Liver (tissue), 9 donors: Measurements from ENCODE around the gene CABP4. TPM values are rescaled to one million over a fixed set of nuclear protein-coding genes. Genes with fewer than 3 reads are reported as not detected.

Source experiments
- DNase-seq: peaks from one replicate; pipeline ENCODE4 v3.0.0-alpha.2; 2017; ENCODE audit warnings: low spot score
- H3K27ac ChIP-seq, 2 donors: one replicate each; pipeline ENCODE4 v1.7.0; 2013; ENCODE audit warnings: inconsistent platforms in 2 of 2, low read length in 2 of 2, control low read depth in 1 of 2, low read depth in 1 of 2, mild to moderate bottlenecking in 1 of 2
- H3K27me3 ChIP-seq, 4 donors: one replicate each; pipeline versions ENCODE4 v1.6.1 to v1.7.0; 2013; ENCODE audit warnings: low read length in 3 of 4, inconsistent platforms in 1 of 4, mild to moderate bottlenecking in 1 of 4, moderate library complexity in 1 of 4; ENCODE audit not compliant: control insufficient read depth in 4 of 4, insufficient read depth in 4 of 4
- H3K36me3 ChIP-seq, 4 donors: one replicate each; pipeline versions ENCODE4 v1.6.1 to v1.7.0; 2013; ENCODE audit warnings: low read length in 3 of 4, mild to moderate bottlenecking in 3 of 4, low read depth in 1 of 4, moderate library complexity in 1 of 4; ENCODE audit not compliant: control insufficient read depth in 4 of 4, insufficient read depth in 3 of 4
- H3K4me1 ChIP-seq, 4 donors: one replicate each; pipeline versions ENCODE4 v1.6.1 to v1.7.0; 2013; ENCODE audit warnings: low read length in 3 of 4, mild to moderate bottlenecking in 3 of 4, moderate library complexity in 1 of 4; ENCODE audit not compliant: control insufficient read depth in 4 of 4, insufficient read depth in 4 of 4
- H3K4me3 ChIP-seq, 3 donors: one replicate each; pipeline versions ENCODE4 v1.6.1 to v1.7.0; 2013; ENCODE audit warnings: low read length in 3 of 3, control low read depth in 1 of 3, low read depth in 1 of 3, mild to moderate bottlenecking in 1 of 3
- H3K9ac ChIP-seq, 2 donors: one replicate each; pipeline ENCODE4 v1.7.0; 2013; ENCODE audit warnings: low read length in 2 of 2, mild to moderate bottlenecking in 2 of 2, moderate library complexity in 2 of 2, control low read depth in 1 of 2, low read depth in 1 of 2
- H3K9me3 ChIP-seq, 4 donors: one replicate each; pipeline versions ENCODE4 v1.6.1 to v1.7.0; 2013; ENCODE audit warnings: low read length in 3 of 4; ENCODE audit not compliant: control insufficient read depth in 4 of 4
- EGR1 ChIP-seq, 2 donors: IDR thresholded peaks; 2 replicates each; pipeline ENCODE4 v1.6.1; 2016 to 2018; ENCODE audit warnings: antibody characterized with exemption in 2 of 2, low read depth in 2 of 2
- FOXA1 ChIP-seq: IDR thresholded peaks from 2 replicates; pipeline ENCODE4 v1.6.1; 2016; ENCODE audit warnings: antibody characterized with exemption
- FOXA2 ChIP-seq: IDR thresholded peaks from 2 replicates; pipeline ENCODE4 v1.6.1; 2016; ENCODE audit warnings: antibody characterized with exemption
- GABPA ChIP-seq, 2 donors: IDR thresholded peaks in 1 of 2; conservative IDR thresholded peaks in 1 of 2; 2 replicates each; pipeline ENCODE4 v1.6.1; 2016; ENCODE audit warnings: antibody characterized with exemption in 2 of 2, mild to moderate bottlenecking in 1 of 2, moderate library complexity in 1 of 2
- HNF4A ChIP-seq, 2 donors: conservative IDR thresholded peaks; 2 replicates each; pipeline ENCODE4 v1.6.1; 2016; ENCODE audit warnings: antibody characterized with exemption in 2 of 2, mild to moderate bottlenecking in 2 of 2
- HNF4G ChIP-seq: IDR thresholded peaks from 2 replicates; pipeline ENCODE4 v1.6.1; 2016; ENCODE audit warnings: antibody characterized with exemption
- JUND ChIP-seq, 2 donors: IDR thresholded peaks; 2 replicates each; pipeline ENCODE4 v1.6.1; 2016; ENCODE audit warnings: antibody characterized with exemption in 2 of 2
- RXRA ChIP-seq, 2 donors: IDR thresholded peaks; 2 replicates each; pipeline ENCODE4 v1.6.1; 2017 to 2018; ENCODE audit warnings: antibody characterized with exemption in 2 of 2, mild to moderate bottlenecking in 1 of 2
- SP1 ChIP-seq: IDR thresholded peaks from 2 replicates; pipeline ENCODE4 v1.6.1; 2018; ENCODE audit warnings: antibody characterized with exemption, mild to moderate bottlenecking
- WGBS: extraction: QIAGEN DNeasy Blood & Tissue Kit; methylation state at CpG from one replicate; pipeline ENCODE4 v1.1.7; 2013; 5-methylcytosine and 5-hydroxymethylcytosine counted together
- polyA plus RNA-seq, 2 donors: library from polyadenylated mRNA; stranded (reverse) in 1 of 2; unstranded in 1 of 2; fragments of 200-250 nt in 1 of 2; fragments of >200 nt in 1 of 2; fragmentation: Nextera tagmentation in 1 of 2; extraction: Ambion mirVana in 1 of 2; gene quantifications; one replicate each; pipeline versions ENCODE4 v1.2.1 to v1.2.3, GENCODE V29; 2013 to 2015
- total RNA-seq, 2 donors: library from RNA; depleted of rRNA; stranded (reverse); fragments of >200 nt; gene quantifications; one replicate each; pipeline ENCODE4 v1.2.3, GENCODE V29; 2014
- TF ChIP-seq, protein P1 (sequence below): IDR thresholded peaks from 2 replicates; pipeline ENCODE4 v1.6.1; 2016; ENCODE audit warnings: antibody characterized with exemption, mild to moderate bottlenecking
- TF ChIP-seq, protein P2 (sequence below): fragments of 150-350 bp; IDR thresholded peaks from 2 replicates; pipeline ENCODE4 v1.5.1; 2017; ENCODE audit warnings: improper control_type of control experiment, low read depth, low read length; ENCODE audit not compliant: missing input control
- TF ChIP-seq, protein P3 (sequence below): IDR thresholded peaks from 2 replicates; pipeline ENCODE4 v1.6.1; 2016; ENCODE audit warnings: antibody characterized with exemption
- TF ChIP-seq, protein P4 (sequence below): IDR thresholded peaks from 2 replicates; pipeline ENCODE4 v1.6.1; 2016; ENCODE audit warnings: antibody characterized with exemption
- TF ChIP-seq, protein P5 (sequence below): IDR thresholded peaks from 2 replicates; pipeline ENCODE4 v1.6.1; 2016; ENCODE audit warnings: antibody characterized with exemption
- donor health status: healthy.
- donor health status: healthy.
- donor health status: healthy.
- donor health status: healthy.
- donor health status: healthy.

The CABP4 gene
- total and polyA plus RNA-seq, 4 donors, result 0.85 to 2.9 (median 1.6) TPM

DNA sequence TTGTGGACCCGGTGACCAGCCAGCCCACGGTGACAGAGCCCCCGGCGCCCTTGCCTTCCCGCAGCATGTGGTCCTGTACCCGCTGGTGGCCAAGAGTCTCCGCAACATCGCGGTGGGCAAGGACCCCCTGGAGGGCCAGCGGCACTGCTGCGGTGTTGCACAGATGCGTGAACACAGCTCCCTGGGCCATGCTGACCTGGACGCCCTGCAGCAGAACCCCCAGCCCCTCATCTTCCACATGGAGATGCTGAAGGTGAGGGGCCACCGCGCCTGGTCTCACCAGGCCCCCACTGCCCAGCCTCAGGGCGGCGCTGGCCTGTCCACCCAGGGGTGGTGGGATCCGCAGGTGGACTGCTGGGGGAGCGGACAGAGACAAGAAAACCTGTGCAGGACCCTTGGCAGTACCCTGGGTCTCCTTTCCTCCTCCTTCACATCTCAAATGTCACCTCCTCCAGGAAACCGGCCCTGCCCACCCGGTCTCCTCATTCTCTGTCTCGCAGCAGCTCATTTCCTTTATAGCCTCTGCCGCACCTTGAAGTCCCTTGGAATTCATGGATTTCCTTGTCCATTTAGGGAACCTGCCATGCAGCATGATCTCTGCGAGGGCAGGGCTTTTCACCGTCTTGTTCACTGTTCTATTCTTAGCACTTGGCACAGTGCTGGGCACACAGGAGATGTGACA lies 34.2 kb downstream of the CABP4 start:
- Histone ChIP-seq H3K36me3 (peaks cover 6 to 43% (median 17%) of the 10 kb centered on the region in 4 donors), H3K4me3 (no peak overlapping the region), H3K9me3 (no peaks in the 10 kb centered on the region), H3K27ac (no peak overlapping the region), H3K4me1 (peaks cover 0 to 8% (median 5%) of the 10 kb centered on the region in 4 donors), H3K27me3 (no peaks in the 10 kb centered on the region), H3K9ac (no peak overlapping the region)
- no peak for TF ChIP-seq HNF4G
- TF ChIP-seq, protein P1, sequence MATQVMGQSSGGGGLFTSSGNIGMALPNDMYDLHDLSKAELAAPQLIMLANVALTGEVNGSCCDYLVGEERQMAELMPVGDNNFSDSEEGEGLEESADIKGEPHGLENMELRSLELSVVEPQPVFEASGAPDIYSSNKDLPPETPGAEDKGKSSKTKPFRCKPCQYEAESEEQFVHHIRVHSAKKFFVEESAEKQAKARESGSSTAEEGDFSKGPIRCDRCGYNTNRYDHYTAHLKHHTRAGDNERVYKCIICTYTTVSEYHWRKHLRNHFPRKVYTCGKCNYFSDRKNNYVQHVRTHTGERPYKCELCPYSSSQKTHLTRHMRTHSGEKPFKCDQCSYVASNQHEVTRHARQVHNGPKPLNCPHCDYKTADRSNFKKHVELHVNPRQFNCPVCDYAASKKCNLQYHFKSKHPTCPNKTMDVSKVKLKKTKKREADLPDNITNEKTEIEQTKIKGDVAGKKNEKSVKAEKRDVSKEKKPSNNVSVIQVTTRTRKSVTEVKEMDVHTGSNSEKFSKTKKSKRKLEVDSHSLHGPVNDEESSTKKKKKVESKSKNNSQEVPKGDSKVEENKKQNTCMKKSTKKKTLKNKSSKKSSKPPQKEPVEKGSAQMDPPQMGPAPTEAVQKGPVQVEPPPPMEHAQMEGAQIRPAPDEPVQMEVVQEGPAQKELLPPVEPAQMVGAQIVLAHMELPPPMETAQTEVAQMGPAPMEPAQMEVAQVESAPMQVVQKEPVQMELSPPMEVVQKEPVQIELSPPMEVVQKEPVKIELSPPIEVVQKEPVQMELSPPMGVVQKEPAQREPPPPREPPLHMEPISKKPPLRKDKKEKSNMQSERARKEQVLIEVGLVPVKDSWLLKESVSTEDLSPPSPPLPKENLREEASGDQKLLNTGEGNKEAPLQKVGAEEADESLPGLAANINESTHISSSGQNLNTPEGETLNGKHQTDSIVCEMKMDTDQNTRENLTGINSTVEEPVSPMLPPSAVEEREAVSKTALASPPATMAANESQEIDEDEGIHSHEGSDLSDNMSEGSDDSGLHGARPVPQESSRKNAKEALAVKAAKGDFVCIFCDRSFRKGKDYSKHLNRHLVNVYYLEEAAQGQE, result no peak
- TF ChIP-seq HNF4A (conservative IDR thresholded peaks at IDR 0.05), result no peak
- TF ChIP-seq RXRA (IDR thresholded peaks at IDR 0.05), result no peak
- TF ChIP-seq, protein P2, sequence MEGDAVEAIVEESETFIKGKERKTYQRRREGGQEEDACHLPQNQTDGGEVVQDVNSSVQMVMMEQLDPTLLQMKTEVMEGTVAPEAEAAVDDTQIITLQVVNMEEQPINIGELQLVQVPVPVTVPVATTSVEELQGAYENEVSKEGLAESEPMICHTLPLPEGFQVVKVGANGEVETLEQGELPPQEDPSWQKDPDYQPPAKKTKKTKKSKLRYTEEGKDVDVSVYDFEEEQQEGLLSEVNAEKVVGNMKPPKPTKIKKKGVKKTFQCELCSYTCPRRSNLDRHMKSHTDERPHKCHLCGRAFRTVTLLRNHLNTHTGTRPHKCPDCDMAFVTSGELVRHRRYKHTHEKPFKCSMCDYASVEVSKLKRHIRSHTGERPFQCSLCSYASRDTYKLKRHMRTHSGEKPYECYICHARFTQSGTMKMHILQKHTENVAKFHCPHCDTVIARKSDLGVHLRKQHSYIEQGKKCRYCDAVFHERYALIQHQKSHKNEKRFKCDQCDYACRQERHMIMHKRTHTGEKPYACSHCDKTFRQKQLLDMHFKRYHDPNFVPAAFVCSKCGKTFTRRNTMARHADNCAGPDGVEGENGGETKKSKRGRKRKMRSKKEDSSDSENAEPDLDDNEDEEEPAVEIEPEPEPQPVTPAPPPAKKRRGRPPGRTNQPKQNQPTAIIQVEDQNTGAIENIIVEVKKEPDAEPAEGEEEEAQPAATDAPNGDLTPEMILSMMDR, result no peak
- no peak for TF ChIP-seq JUND (IDR thresholded peaks at IDR 0.05)
- no peak for TF ChIP-seq FOXA2
- TF ChIP-seq EGR1 (IDR thresholded peaks at IDR 0.05; ENCODE audit: low read depth in 2 of 2), result no peak
- TF ChIP-seq, protein P3, sequence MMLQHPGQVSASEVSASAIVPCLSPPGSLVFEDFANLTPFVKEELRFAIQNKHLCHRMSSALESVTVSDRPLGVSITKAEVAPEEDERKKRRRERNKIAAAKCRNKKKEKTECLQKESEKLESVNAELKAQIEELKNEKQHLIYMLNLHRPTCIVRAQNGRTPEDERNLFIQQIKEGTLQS, result no peak
- no peak for TF ChIP-seq SP1
- 87% methylated on average over 25 of the region's 25 CpGs for WGBS
- DNase-seq, result no peak

DNA sequence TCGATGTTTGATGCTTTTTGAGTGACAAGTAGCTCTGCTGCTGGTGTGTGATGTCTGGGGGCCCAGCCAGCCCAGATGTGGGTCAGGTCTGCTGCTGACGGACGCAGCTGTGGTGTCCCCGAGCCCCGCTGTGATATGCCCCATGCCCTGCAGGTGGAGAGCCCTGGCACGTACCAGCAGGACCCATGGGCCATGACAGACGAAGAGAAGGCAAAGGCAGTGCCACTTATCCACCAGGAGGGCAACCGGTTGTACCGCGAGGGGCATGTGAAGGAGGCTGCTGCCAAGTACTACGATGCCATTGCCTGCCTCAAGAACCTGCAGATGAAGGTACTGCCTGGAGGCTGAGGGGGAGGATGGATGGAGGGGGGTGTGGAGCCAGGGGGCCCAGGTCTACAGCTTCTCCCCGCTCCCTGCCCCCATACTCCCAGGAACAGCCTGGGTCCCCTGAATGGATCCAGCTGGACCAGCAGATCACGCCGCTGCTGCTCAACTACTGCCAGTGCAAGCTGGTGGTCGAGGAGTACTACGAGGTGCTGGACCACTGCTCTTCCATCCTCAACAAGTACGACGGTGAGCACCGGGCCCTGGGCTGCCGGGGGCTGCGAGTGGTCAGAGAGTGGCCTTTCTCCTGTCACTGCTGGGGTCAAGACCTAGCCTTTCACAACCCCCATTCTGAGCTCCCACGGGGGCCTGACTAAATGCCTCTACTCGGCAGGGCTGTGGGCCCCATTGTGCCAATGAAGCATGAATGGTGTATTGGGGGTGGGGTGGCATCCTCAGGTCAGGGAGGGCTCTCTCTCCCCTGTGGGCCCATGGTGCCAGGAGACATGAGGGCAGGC lies 35.0 kb downstream of the CABP4 start:
- peaks cover 4 to 44% (median 17%) of the 10 kb centered on the region in 4 donors for H3K36me3 ChIP-seq
- H3K9me3 ChIP-seq, result no peaks in the 10 kb centered on the region
- no peaks in the 10 kb centered on the region for H3K27me3 ChIP-seq
- no peak for TF ChIP-seq EGR1 (IDR thresholded peaks at IDR 0.05; ENCODE audit: low read depth in 2 of 2)
- TF ChIP-seq HNF4G, result no peak
- no peak for TF ChIP-seq FOXA1
- TF ChIP-seq, protein P4, sequence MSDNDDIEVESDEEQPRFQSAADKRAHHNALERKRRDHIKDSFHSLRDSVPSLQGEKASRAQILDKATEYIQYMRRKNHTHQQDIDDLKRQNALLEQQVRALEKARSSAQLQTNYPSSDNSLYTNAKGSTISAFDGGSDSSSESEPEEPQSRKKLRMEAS, result no peak
- TF ChIP-seq FOXA2, result no peak
- no peak for TF ChIP-seq HNF4A (conservative IDR thresholded peaks at IDR 0.05)
- TF ChIP-seq JUND (IDR thresholded peaks at IDR 0.05), result no peak
- TF ChIP-seq, protein P5, sequence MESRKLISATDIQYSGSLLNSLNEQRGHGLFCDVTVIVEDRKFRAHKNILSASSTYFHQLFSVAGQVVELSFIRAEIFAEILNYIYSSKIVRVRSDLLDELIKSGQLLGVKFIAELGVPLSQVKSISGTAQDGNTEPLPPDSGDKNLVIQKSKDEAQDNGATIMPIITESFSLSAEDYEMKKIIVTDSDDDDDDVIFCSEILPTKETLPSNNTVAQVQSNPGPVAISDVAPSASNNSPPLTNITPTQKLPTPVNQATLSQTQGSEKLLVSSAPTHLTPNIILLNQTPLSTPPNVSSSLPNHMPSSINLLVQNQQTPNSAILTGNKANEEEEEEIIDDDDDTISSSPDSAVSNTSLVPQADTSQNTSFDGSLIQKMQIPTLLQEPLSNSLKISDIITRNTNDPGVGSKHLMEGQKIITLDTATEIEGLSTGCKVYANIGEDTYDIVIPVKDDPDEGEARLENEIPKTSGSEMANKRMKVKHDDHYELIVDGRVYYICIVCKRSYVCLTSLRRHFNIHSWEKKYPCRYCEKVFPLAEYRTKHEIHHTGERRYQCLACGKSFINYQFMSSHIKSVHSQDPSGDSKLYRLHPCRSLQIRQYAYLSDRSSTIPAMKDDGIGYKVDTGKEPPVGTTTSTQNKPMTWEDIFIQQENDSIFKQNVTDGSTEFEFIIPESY, result no peak
- TF ChIP-seq GABPA (IDR thresholded peaks at IDR 0.05 in 1 of 2, conservative IDR thresholded peaks at IDR 0.05 in 1 of 2), result no peak
- WGBS, result 93% methylated on average over 23 of the region's 23 CpGs
- peaks cover 0 to 5% (median 3%) of the 10 kb centered on the region in 4 donors for H3K4me1 ChIP-seq
- no peak overlapping the region for H3K9ac ChIP-seq
- H3K27ac ChIP-seq, result no peak overlapping the region
- no peak overlapping the region for H3K4me3 ChIP-seq
- DNase-seq, result no peak
